ENCODE data around the gene CTNNA3.

The CTNNA3 gene

DNA sequence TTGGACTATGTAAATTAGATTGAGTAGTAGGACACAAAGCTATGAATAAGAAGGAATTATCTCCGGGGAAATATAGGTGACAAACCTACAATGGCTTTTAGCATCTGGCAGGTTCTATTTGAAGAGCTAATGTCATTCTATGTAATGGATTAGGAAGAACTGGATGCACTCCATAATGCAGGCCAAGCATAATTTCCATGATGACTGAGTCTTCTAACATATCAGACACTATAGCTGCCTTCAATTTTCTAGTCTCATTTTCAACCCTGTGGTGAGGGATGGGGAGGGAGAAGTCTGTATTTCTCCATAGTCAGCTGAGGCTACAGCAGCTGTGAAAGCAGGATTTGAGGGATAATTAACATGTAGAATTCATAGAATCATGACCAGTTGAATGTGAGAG lies 1160.6 kb downstream of the CTNNA3 start:
- TF ChIP-seq, protein P1, sequence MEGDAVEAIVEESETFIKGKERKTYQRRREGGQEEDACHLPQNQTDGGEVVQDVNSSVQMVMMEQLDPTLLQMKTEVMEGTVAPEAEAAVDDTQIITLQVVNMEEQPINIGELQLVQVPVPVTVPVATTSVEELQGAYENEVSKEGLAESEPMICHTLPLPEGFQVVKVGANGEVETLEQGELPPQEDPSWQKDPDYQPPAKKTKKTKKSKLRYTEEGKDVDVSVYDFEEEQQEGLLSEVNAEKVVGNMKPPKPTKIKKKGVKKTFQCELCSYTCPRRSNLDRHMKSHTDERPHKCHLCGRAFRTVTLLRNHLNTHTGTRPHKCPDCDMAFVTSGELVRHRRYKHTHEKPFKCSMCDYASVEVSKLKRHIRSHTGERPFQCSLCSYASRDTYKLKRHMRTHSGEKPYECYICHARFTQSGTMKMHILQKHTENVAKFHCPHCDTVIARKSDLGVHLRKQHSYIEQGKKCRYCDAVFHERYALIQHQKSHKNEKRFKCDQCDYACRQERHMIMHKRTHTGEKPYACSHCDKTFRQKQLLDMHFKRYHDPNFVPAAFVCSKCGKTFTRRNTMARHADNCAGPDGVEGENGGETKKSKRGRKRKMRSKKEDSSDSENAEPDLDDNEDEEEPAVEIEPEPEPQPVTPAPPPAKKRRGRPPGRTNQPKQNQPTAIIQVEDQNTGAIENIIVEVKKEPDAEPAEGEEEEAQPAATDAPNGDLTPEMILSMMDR (IDR thresholded peaks at IDR 0.05; ENCODE audit: low read depth, low read length), result no peak
- Histone ChIP-seq H3K9me3 (no peaks in the 10 kb centered on the region), H3K36me3 (no peaks in the 10 kb centered on the region), H3K4me1 (no peaks in the 10 kb centered on the region), H3K4me3 (ENCODE audit: low read depth, low read length) (no peak overlapping the region), H3K27me3 (no peaks in the 10 kb centered on the region)
- DNase-seq, result no peak

DNA sequence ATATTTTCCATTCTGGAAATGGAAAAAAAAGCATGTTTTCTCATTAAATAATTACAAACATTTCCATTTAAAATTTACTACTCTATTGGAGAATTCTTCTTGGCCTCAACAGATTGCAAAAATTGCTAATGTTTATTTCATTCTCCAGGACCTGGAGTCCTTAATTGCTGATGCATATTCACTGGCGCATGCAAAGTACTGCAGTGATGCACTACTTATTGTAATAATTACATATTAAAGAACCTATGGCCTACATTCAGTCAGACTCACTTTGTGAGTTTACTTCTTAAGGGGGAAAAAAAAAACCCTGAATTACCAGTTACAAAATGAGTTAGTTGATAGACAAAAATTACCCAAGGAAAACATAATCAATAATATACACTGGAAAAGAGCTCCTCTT lies 1161.1 kb downstream of the CTNNA3 start:
- Histone ChIP-seq H3K4me3 (ENCODE audit: low read depth, low read length) (no peak overlapping the region), H3K36me3 (no peaks in the 10 kb centered on the region), H3K9me3 (no peaks in the 10 kb centered on the region), H3K27me3 (no peaks in the 10 kb centered on the region), H3K4me1 (no peaks in the 10 kb centered on the region)
- no peak for DNase-seq
- TF ChIP-seq, protein P1 (IDR thresholded peaks at IDR 0.05; ENCODE audit: low read depth, low read length), result no peak

DNA sequence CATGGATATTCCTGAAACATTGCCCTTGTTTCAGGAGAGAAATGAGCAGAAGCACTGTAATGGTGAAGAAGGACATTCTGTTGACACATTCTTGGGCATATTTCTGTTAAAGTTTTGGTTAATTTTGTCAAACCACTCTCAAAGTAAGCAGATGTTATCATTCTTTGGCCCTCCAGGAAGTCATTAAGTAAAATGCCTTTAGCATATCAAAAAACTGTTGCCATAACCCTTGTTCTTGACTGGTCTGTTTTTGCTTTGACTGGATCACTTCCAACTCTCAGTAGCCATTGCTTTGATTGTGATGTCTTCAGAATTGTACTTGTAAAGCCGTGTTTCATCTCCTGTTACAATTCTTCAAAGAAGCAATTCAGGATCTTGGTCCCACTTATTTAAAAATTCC lies 1174.5 kb downstream of the CTNNA3 start:
- Histone ChIP-seq H3K9me3 (no peaks in the 10 kb centered on the region), H3K4me1 (peaks cover 6% of the 10 kb centered on the region), H3K36me3 (no peaks in the 10 kb centered on the region), H3K4me3 (ENCODE audit: low read depth, low read length) (no peak overlapping the region), H3K27me3 (no peaks in the 10 kb centered on the region)
- TF ChIP-seq, protein P1 (IDR thresholded peaks at IDR 0.05; ENCODE audit: low read depth, low read length), result no peak
- DNase-seq, result no peak

DNA sequence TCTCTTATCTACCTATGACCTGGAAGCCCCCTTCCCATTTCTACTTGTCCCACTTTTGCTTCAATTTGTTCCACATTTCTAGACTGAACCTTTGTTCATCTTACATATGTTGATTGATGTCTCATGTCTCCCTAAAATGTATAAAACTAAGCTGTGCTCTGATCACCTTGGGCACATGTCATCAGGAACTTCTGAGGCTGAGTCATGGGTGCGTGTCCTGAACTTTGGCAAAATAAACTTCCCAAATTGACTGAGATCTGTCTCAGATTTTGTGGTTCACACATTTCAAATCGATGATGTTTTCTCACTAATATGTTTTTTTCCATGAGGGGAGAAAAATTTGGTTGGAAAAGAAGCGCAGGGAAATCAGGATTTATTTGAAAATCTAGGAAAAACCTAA lies 1176.4 kb downstream of the CTNNA3 start:
- no peak for DNase-seq
- TF ChIP-seq, protein P1 (IDR thresholded peaks at IDR 0.05; ENCODE audit: low read depth, low read length), result no peak
- Histone ChIP-seq H3K4me3 (ENCODE audit: low read depth, low read length) (no peak overlapping the region), H3K9me3 (no peaks in the 10 kb centered on the region), H3K27me3 (no peaks in the 10 kb centered on the region), H3K4me1 (peaks cover 6% of the 10 kb centered on the region), H3K36me3 (no peaks in the 10 kb centered on the region)

DNA sequence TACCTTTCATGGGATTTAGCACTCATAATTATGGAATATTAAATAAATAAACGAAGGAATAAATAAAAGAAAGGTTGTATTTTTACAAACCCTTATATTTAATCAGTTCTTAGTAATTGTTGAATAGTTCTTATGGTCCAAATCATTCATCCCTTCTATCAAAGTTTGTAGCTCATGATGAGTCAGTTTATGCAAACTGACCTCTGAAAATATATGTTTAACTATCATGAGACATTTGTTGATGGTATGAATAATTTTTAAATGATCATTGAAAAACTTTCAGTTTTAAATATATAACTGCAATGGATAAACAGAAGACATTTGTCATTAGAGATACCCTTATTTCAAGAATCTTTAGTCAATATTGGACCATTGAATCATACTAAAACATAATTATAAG lies 1181.3 kb downstream of the CTNNA3 start:
- Histone ChIP-seq H3K4me1 (no peaks in the 10 kb centered on the region; the same call in 1 of the 2 replicates), H3K4me3 (ENCODE audit: low read depth, low read length) (no peak overlapping the region), H3K27me3 (no peaks in the 10 kb centered on the region), H3K9me3 (no peaks in the 10 kb centered on the region), H3K36me3 (no peaks in the 10 kb centered on the region)
- no peak for DNase-seq
- TF ChIP-seq, protein P1 (IDR thresholded peaks at IDR 0.05; ENCODE audit: low read depth, low read length), result no peak

DNA sequence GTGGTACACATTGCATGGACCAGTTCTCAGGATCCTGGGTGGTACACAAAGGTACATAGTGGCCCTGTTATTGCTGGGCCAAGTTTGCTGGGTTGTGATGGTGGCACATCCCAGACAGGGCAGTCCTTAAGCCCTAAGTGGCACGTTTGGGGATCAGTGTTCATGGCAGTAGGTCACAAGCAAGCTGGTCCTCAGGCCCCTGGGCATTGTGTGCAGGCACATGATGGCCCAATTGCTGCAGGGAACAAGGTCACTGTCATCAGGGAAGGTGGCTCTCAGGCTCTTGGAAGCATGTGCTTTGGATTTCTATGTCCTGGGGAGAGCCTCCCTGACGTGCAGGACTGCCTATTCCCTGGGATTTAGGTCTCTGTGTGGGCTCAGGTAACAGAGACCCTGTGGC lies 1182.5 kb downstream of the CTNNA3 start:
- Histone ChIP-seq H3K4me3 (ENCODE audit: low read depth, low read length) (no peak overlapping the region), H3K9me3 (no peaks in the 10 kb centered on the region), H3K27me3 (no peaks in the 10 kb centered on the region), H3K36me3 (no peaks in the 10 kb centered on the region), H3K4me1 (no peaks in the 10 kb centered on the region; the same call in 1 of the 2 replicates)
- no peak for DNase-seq
- TF ChIP-seq, protein P1 (IDR thresholded peaks at IDR 0.05; ENCODE audit: low read depth, low read length), result no peak

All from BE2C (cell line).